Endothelial cell of umbilical vein (primary cell): ENCODE measurements around the gene GLDC. TPM values are rescaled to one million over a fixed set of nuclear protein-coding genes. Genes with fewer than 3 reads are reported as not detected.
"Not testable (repeated sequence)": the region's sequence is repeated elsewhere in the genome, so short reads cannot be mapped to it uniquely, and the experiment has no call there.

Source experiments
- BruUV-seq: library from RNA; stranded (reverse); fragments of 400-500 nt; replicated peaks from 2 replicates; lab custom pipeline; 2021; lab: Mats Ljungman, UMichigan
- CTCF ChIA-PET: fragments of 300-600, 350-600 bp; sonication (Branson Sonifier 250); formaldehyde crosslinking; loops from one replicate; lab custom pipeline; 2021; ENCODE audit warnings: antibody characterized with exemption, inconsistent platforms; lab: Charles Lee
- POLR2A ChIA-PET: fragments of 300-600, 350-600 bp; sonication (Branson Sonifier 250); formaldehyde crosslinking; loops from one replicate; lab custom pipeline; 2021; ENCODE audit warnings: antibody characterized with exemption, inconsistent platforms; lab: Charles Lee
- DNase-seq: peaks from one replicate; pipeline ENCODE4 v3.0.0-alpha.2; 2011; ENCODE audit warnings: low read depth, low spot score
- FAIRE-seq: peaks from 2 replicates; lab custom pipeline; 2011; peaks lifted over from hg19 to GRCh38; lab: Jason Lieb, UNC
- H2AFZ ChIP-seq: 2 replicates; pipeline ENCODE4 v1.6.0; 2012; ENCODE audit warnings: low read depth, low read length, control low read depth, inconsistent platforms
- H3K27ac ChIP-seq: 2 replicates; pipeline ENCODE4 v1.5.1; 2011; ENCODE audit warnings: low read depth, mild to moderate bottlenecking, control low read depth, low read length, moderate library complexity; ENCODE audit not compliant: insufficient read depth
- H3K27me3 ChIP-seq, 2 experiments: 2 replicates each; pipeline versions ENCODE4 v1.6.0 to v1.6.1; 2011; ENCODE audit warnings: low read length in 2 of 2, mixed read lengths in 1 of 2; ENCODE audit not compliant: control insufficient read depth in 2 of 2, insufficient read depth in 2 of 2
- H3K36me3 ChIP-seq, 2 experiments: 2 replicates in 1 of 2; 3 replicates in 1 of 2; pipeline ENCODE4 v1.5.1; 2011; ENCODE audit warnings: low read length in 2 of 2, mild to moderate bottlenecking in 1 of 2, moderate library complexity in 1 of 2; ENCODE audit not compliant: control insufficient read depth in 2 of 2, insufficient read depth in 2 of 2; ENCODE audit errors: extremely low read depth in 1 of 2
- H3K4me1 ChIP-seq: 3 replicates; pipeline ENCODE4 v1.5.1; 2011; ENCODE audit warnings: mild to moderate bottlenecking, low read length; ENCODE audit not compliant: control insufficient read depth, insufficient read depth; ENCODE audit errors: extremely low read depth
- H3K4me2 ChIP-seq: 2 replicates; pipeline ENCODE4 v1.6.1; 2011; ENCODE audit warnings: low read length, control low read depth, mixed read lengths; ENCODE audit not compliant: insufficient read depth
- H3K4me3 ChIP-seq, 3 experiments: fragments of 200-600 bp in 1 of 3; sonication (generic), shearing (Covaris generic) in 1 of 3; replicated peaks in 1 of 3; 2 replicates each; pipeline ENCODE4 v1.5.1; 2011 to 2016; ENCODE audit warnings: control low read depth in 3 of 3, low read length in 3 of 3, mild to moderate bottlenecking in 2 of 3, inconsistent platforms in 1 of 3, low read depth in 1 of 3, moderate library complexity in 1 of 3; ENCODE audit not compliant: insufficient read depth in 1 of 3
- H3K79me2 ChIP-seq: 2 replicates; pipeline ENCODE4 v1.6.0; 2012; ENCODE audit warnings: low read length, inconsistent platforms; ENCODE audit not compliant: control insufficient read depth, insufficient read depth
- H3K9ac ChIP-seq: replicated peaks from 2 replicates; pipeline ENCODE3; 2011; ENCODE audit warnings: low read length, control low read depth; ENCODE audit not compliant: insufficient read depth; ENCODE audit errors: extremely low read depth
- H3K9me1 ChIP-seq: replicated peaks from 3 replicates; pipeline ENCODE4 v1.6.0; 2011; ENCODE audit warnings: mild to moderate bottlenecking, low read length; ENCODE audit not compliant: control insufficient read depth, insufficient read depth; ENCODE audit errors: extremely low read depth
- H3K9me3 ChIP-seq: replicated peaks from 2 replicates; pipeline ENCODE4 v1.5.1; 2012; ENCODE audit warnings: low read length, inconsistent platforms; ENCODE audit not compliant: control insufficient read depth, insufficient read depth
- H4K20me1 ChIP-seq: replicated peaks from 2 replicates; pipeline ENCODE3; 2011; ENCODE audit warnings: mild to moderate bottlenecking, low read length; ENCODE audit not compliant: control insufficient read depth, insufficient read depth; ENCODE audit errors: extremely low read depth
- CTCF ChIP-seq, 2 donors: IDR thresholded peaks; 1 replicate in 1 of 2; 2 replicates in 1 of 2; pipeline ENCODE4 v1.5.1; 2011; ENCODE audit warnings: low read length in 2 of 2, mild to moderate bottlenecking in 2 of 2, moderate library complexity in 2 of 2, control low read depth in 1 of 2, inconsistent platforms in 1 of 2, low read depth in 1 of 2; ENCODE audit not compliant: insufficient read depth in 1 of 2; ENCODE audit errors: extremely low read depth in 1 of 2
- EZH2 ChIP-seq: IDR thresholded peaks from 2 replicates; pipeline ENCODE4 v1.6.1; 2012; ENCODE audit warnings: borderline replicate concordance, low read depth, mild to moderate bottlenecking, moderate library complexity, low read length, inconsistent platforms; ENCODE audit not compliant: severe bottlenecking
- FOS ChIP-seq: IDR thresholded peaks from 2 replicates; pipeline ENCODE4 v1.6.1; 2011; ENCODE audit warnings: mild to moderate bottlenecking, low read length, moderate library complexity, borderline replicate concordance; ENCODE audit not compliant: insufficient read depth
- GATA2 ChIP-seq: IDR thresholded peaks from 2 replicates; pipeline ENCODE4 v1.7.0; 2011; ENCODE audit warnings: low read depth, mild to moderate bottlenecking, moderate library complexity, mixed read lengths, low read length; ENCODE audit not compliant: insufficient read length, insufficient read depth
- JUN ChIP-seq: IDR thresholded peaks from 2 replicates; pipeline ENCODE4 v1.6.1; 2011; ENCODE audit warnings: borderline replicate concordance, low read depth; ENCODE audit not compliant: insufficient read length, insufficient read depth
- MAX ChIP-seq: IDR thresholded peaks from 2 replicates; pipeline ENCODE4 v1.6.1; 2011; ENCODE audit not compliant: insufficient read depth, insufficient read length
- MYC ChIP-seq: IDR thresholded peaks from one replicate; pipeline ENCODE4 v1.6.1; 2011; ENCODE audit warnings: mild to moderate bottlenecking, low read depth, low read length
- POLR2A ChIP-seq: IDR thresholded peaks from 2 replicates; pipeline ENCODE4 v1.6.1; 2012; ENCODE audit warnings: low read depth, mild to moderate bottlenecking, control low read depth, low read length
- POLR2AphosphoS5 ChIP-seq: IDR thresholded peaks from 2 replicates; pipeline ENCODE4 v1.6.1; 2012; ENCODE audit warnings: low read depth, mild to moderate bottlenecking, control low read depth, low read length, moderate library complexity; ENCODE audit not compliant: insufficient read depth
- dilution Hi-C: fragments of 300-500 bp; cut with MboI; formaldehyde crosslinking; loops from one replicate; pipeline ENCODE4 v1.15.0; 2019; ENCODE audit warnings: low sequenced_read_pairs; ENCODE audit not compliant: extremely low pct_ligation_motif_present
- intact Hi-C: fragments of 100-400 bp; cut with micrococcal nuclease; formaldehyde crosslinking; loops from one replicate; pipeline ENCODE4 v1.10.0; 2022
- polyA plus RNA-seq, 4 experiments: library from polyadenylated mRNA; depleted of rRNA in 3 of 4; stranded (reverse) in 3 of 4; unstranded in 1 of 4; fragments of >200 nt; gene quantifications; 2 replicates each; pipeline versions ENCODE4 v1.2.1 to v1.2.3, GENCODE V29; 2011 to 2012; ENCODE audit warnings: missing spikeins in 1 of 4
- total RNA-seq: library from RNA; stranded (reverse); gene quantifications from 2 replicates; pipeline ENCODE4 v1.2.3, GENCODE V29; 2021

GLDC gene
- total and polyA plus RNA-seq, 2 donors (not counting 3 experiments of a cell fraction or from before 2014, with no cell fraction given): 1.8 to 2.6 TPM

GRCh38 chr9:6692433-6692832 lies 46.9 kb upstream of the GLDC start:
- Histone ChIP-seq H3K36me3 (no peaks in the 10 kb centered on the region), H3K4me1 (no peaks in the 10 kb centered on the region), H3K9me1 (no peaks in the 10 kb centered on the region), H3K9ac (no peak overlapping the region), H3K27ac (no peak overlapping the region), H3K79me2 (no peaks in the 10 kb centered on the region), H3K9me3 (no peaks in the 10 kb centered on the region), H3K4me2 (no peak overlapping the region), H3K27me3 (no peaks in the 10 kb centered on the region), H4K20me1 (no peaks in the 10 kb centered on the region), H3K4me3 (no peak overlapping the region), H2AFZ (no peak overlapping the region)
- ChIA-PET POLR2A (interaction anchor here (0.9 kb wide), 1 partner anchor 11 kb away, joined by 4 read pairs; no protein-coding TSS in a partner anchor), CTCF (interaction anchor here (0.8 to 0.9 kb wide), 2 partner anchors 13 to 25 kb away, joined by 3 to 4 read pairs; no protein-coding TSS in a partner anchor)
- TF ChIP-seq EZH2 (no peak), GATA2 (no peak), POLR2AphosphoS5 (no peak), MAX (no peak), MYC (no peak), FOS (no peak), JUN (no peak), POLR2A (no peak), CTCF (IDR thresholded peaks at IDR 0.05; ENCODE audit: extremely low read depth in 1 of 2, insufficient read depth in 1 of 2, low read depth in 1 of 2, low read length in 2 of 2) (no peak)
- dilution Hi-C loops: no loop called here
- intact Hi-C loops: no loop called here
- FAIRE-seq (no peak), DNase-seq (no peak)
- BruUV-seq: no TSS peak

- H3K9ac ChIP-seq, H3K27me3 ChIP-seq, H3K4me2 ChIP-seq, H3K9me1 ChIP-seq, DNase-seq, H3K36me3 ChIP-seq, H3K79me2 ChIP-seq, BruUV-seq, dilution Hi-C loops, H2AFZ ChIP-seq, H3K4me3 ChIP-seq, intact Hi-C loops, H3K27ac ChIP-seq, POLR2A ChIA-PET, H4K20me1 ChIP-seq, H3K9me3 ChIP-seq, H3K4me1 ChIP-seq, FAIRE-seq: not testable (repeated sequence)
- CTCF ChIA-PET: interaction anchor here (1.0 to 1.1 kb wide), 2 partner anchors 12 to 29 kb away, joined by 3 read pairs; no protein-coding TSS in a partner anchor
These were observed 45.1 kb upstream of the GLDC start for GRCh38 chr9:6690675-6691070.
